ENCODE results near the gene CLSTN2.

GRCh38 chr3:139937674-139938279, 2.8 kb downstream of the CLSTN2 start:
- peak; percentile 66 to 76 (median 73) for TF ChIP-seq CTCF (IDR thresholded peaks at IDR 0.05)
- no peak for TF ChIP-seq POLR2A (IDR thresholded peaks at IDR 0.05)
